AG09309 (cell line): ENCODE results near the gene RELA.

Source experiments
- DNase-seq: peaks from one replicate; pipeline ENCODE4 v3.0.0-alpha.2; 2010; ENCODE audit warnings: low read depth
- H3K4me3 ChIP-seq: 2 replicates; pipeline ENCODE4 v1.5.1; 2011; ENCODE audit warnings: mild to moderate bottlenecking, low read depth, low read length, moderate library complexity; ENCODE audit not compliant: control insufficient read depth
- CTCF ChIP-seq: IDR thresholded peaks from 2 replicates; pipeline ENCODE4 v1.5.1; 2011; ENCODE audit warnings: mild to moderate bottlenecking, low read depth, low read length, inconsistent platforms; ENCODE audit not compliant: insufficient read depth, control insufficient read depth; ENCODE audit errors: missing control alignments

The RELA gene

GRCh38 chr11:65612691-65613090, 50.0 kb downstream of the RELA start:
- no peak for DNase-seq
- TF ChIP-seq CTCF, result no peak
- H3K4me3 ChIP-seq, result peak overlapping the region; percentile 76

GRCh38 chr11:65611758-65612603, 50.7 kb downstream of the RELA start:
- H3K4me3 ChIP-seq, result no peak overlapping the region; the same call in 1 of the 2 replicates
- no peak for DNase-seq
- TF ChIP-seq CTCF, result no peak

- no peak for DNase-seq
- no peak overlapping the region for H3K4me3 ChIP-seq
- TF ChIP-seq CTCF, result no peak
Measured at GRCh38 chr11:65611028-65611757, 51.5 kb downstream of the RELA start.

- no peak overlapping the region for H3K4me3 ChIP-seq
- no peak for TF ChIP-seq CTCF
- no peak for DNase-seq
Measured at GRCh38 chr11:65610404-65610803, 52.3 kb downstream of the RELA start.

GRCh38 chr11:65609665-65610064, 53.1 kb downstream of the RELA start:
- DNase-seq, result no peak
- no peak for TF ChIP-seq CTCF
- H3K4me3 ChIP-seq, result no peak overlapping the region

GRCh38 chr11:65609229-65609628, 53.5 kb downstream of the RELA start:
- no peak overlapping the region for H3K4me3 ChIP-seq
- no peak for DNase-seq
- TF ChIP-seq CTCF, result no peak
